GM21529 (cell line): ENCODE measurements around the gene NRIP2.

Source experiments
- ATAC-seq: cut with Tn5 transposase; IDR thresholded peaks from one replicate; pipeline ENCODE4 v1.9.1; 2021; ENCODE audit not compliant: unreplicated experiment

NRIP2 gene

DNA sequence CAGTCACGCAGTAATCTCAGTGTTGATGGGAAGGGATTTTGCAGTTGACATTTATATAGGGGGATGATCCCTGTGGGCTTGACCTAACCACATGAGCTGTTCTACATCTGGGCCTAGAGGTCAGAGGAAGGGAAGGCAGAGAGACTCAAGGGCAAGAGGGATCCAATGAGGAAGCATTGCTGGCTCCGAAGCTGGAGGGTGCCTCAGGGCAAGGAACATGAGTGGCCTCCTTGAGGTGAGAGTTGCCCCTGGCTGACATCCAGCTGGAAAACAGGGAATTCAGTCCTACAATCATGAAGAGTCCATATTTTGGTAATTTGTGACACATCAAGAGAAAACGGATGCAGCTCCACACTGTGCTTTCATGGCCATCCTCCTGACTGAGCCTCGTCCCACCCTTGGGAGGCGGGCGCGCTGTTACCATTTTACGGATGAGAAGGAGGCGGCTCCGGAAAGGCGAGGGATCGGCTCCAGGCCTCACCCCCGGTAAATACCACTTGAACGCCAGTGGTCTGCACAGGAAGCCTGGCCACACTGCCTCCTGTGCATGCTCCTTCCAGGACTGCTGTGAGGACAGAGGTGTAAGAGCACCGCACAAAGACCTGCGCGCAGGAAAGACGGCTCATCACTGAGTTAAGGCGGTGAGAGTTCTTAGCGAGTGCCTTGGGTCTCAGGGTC is 58.6 kb downstream of the NRIP2 start:
- no peak for ATAC-seq

DNA sequence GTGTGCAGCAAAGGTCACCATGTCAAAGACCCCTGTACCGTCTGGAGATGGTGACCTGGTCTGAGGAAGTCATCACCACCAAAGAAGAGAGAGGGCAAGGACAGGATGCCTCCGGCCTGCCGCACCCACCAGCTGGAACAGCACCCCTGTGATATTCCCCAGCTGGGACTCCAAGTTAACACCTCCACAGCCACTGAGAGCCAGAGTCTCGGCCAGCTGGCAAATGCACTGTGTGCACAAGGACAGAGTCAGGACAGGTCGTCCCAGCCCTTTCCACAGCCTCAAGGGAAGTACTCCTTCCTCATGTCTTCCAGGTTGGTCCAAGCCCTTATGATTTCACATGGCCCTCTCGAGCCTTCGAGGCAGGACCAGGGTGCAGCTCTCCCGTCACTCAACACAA is 59.4 kb downstream of the NRIP2 start:
- no peak for ATAC-seq
